ENCODE measurements around the gene TEX52. TPM values are rescaled to one million over a fixed set of nuclear protein-coding genes. Genes with fewer than 3 reads are reported as not detected.

The TEX52 gene
- total RNA-seq, 1 experiment from 2014 or later = 0.34 TPM

DNA sequence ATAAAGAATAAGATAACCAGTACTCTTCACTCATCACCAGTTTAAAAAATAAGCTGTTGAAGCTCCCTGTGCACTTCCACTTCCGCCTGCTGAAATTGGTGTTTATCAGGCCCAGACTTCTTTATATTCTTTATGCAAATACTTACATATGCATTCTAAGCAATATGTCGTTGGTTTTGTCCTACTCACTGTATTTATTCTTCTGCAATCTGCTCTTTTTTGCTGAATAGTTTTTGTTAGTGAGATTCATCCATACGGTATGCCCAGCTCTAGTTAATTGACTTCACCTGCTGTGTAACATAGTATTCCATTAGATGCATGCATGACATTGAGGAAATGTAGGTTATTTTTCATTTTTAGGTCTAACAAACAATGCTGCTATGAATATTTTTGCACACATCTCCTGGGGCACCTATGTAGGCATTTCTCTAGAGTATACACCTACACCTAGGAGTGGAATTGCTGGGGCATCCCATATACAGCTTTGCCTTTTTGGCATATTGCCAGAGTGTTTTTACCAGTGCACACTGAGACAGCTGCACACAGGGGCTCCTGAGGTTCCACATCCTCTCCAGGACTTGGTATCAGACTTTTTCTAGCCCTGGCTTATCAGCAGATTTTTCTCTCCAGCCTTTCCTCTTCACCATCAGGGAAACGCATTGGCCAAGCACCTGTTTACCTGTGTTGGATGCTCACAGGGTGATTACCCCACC is 21.0 kb downstream of the TEX52 start:
- Histone ChIP-seq H3K36me3 (ENCODE audit: control insufficient read depth, insufficient read depth, low read length) (no peaks in the 10 kb centered on the region), H3K27me3 (replicated peaks; ENCODE audit: control insufficient read depth, insufficient read depth, low read length) (no peaks in the 10 kb centered on the region), H3K9me3 (no peaks in the 10 kb centered on the region; the same call in 1 of the 2 replicates), H3K4me1 (no peaks in the 10 kb centered on the region), H3K4me3 (ENCODE audit: low read depth, low read length) (no peak overlapping the region)
- ChIA-PET POLR2A (no interaction called here), CTCF (interaction anchor here (1.1 kb wide), 1 partner anchor 198 kb away, joined by 3 read pairs; no protein-coding TSS in a partner anchor)
- no peaks in the 10 kb centered on the region for H3K4me1 Mint-ChIP-seq (ENCODE audit: low read depth, unreplicated experiment)
- TF ChIP-seq, protein P1, sequence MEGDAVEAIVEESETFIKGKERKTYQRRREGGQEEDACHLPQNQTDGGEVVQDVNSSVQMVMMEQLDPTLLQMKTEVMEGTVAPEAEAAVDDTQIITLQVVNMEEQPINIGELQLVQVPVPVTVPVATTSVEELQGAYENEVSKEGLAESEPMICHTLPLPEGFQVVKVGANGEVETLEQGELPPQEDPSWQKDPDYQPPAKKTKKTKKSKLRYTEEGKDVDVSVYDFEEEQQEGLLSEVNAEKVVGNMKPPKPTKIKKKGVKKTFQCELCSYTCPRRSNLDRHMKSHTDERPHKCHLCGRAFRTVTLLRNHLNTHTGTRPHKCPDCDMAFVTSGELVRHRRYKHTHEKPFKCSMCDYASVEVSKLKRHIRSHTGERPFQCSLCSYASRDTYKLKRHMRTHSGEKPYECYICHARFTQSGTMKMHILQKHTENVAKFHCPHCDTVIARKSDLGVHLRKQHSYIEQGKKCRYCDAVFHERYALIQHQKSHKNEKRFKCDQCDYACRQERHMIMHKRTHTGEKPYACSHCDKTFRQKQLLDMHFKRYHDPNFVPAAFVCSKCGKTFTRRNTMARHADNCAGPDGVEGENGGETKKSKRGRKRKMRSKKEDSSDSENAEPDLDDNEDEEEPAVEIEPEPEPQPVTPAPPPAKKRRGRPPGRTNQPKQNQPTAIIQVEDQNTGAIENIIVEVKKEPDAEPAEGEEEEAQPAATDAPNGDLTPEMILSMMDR (IDR thresholded peaks at IDR 0.05; ENCODE audit: insufficient read depth in 1 of 2, low read depth in 1 of 2, low read length in 1 of 2, severe bottlenecking in 1 of 2, unreplicated experiment in 1 of 2) = no peak
- H3K27me3 Mint-ChIP-seq (ENCODE audit: insufficient read depth, unreplicated experiment) = peaks cover 5% of the 10 kb centered on the region
- no peak for DNase-seq
- no TSS peak for BruUV-seq (replicated peaks)
- peaks cover 5% of the 10 kb centered on the region for H3K36me3 Mint-ChIP-seq (ENCODE audit: insufficient read depth, unreplicated experiment)
- H3K9me3 Mint-ChIP-seq (ENCODE audit: unreplicated experiment) = no peaks in the 10 kb centered on the region
- H3K27ac Mint-ChIP-seq (ENCODE audit: unreplicated experiment) = no peak overlapping the region
- intact Hi-C loops (cut with micrococcal nuclease; ENCODE audit: unreplicated experiment) = no loop called here
- H3K4me3 Mint-ChIP-seq (ENCODE audit: unreplicated experiment) = no peak overlapping the region

DNA sequence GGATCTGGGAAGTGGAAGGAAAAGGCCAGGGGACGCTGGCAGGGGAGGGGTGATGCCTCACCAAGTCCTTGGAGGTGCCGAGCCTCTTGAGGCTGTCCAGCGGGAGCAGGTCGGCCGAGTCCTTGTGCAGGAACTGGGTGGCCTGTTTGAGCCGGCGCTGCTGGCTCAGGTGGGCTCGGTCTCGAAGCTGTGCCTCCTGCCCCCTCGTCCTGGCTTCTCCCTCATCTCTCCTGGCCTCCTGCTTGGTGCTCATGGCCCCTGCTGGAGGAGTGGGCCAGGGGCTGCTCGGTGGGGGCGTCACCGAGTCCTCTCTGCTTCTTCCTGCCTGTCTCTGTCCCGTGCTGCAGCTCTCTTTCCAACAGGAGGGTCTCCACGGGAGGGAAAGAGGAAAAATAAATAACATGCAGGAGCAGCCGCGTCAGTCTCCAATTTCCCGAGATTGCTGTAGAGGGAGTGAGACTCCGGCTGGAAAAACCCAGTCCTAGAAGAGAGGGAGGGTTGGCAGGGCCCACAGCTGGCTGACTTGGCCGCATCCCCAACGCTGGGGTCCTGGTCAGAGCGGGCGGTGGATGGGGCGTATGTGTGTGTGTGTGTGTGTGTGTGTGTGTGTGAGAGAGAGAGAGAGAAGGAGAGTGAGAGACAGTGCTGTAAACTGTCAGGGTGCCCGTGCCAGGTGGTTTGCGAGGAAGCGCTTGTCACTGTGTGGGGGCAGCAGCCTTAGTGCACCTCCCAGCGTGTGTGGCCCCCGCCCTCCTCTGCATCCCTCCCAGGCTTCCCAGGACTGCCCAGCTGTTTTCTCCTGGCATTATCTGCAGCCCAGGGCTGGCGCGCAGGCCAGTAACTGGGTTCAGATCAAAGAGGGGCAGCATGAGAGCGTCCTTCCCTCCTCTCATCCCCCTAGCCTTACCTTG is 22.0 kb downstream of the TEX52 start, which contains the start of gene NRIP2:
TSS of gene NRIP2 (minus strand) at position 455 of the 911 bp plus-strand sequence. CDS start at position 403, 52 bp downstream.
- ChIA-PET POLR2A (no interaction called here), CTCF (no interaction called here)
- H3K9me3 Mint-ChIP-seq (ENCODE audit: unreplicated experiment) = no peaks in the 10 kb centered on the region
- no peaks in the 10 kb centered on the region for H3K4me1 Mint-ChIP-seq (ENCODE audit: low read depth, unreplicated experiment)
- Histone ChIP-seq H3K27me3 (replicated peaks; ENCODE audit: control insufficient read depth, insufficient read depth, low read length) (no peaks in the 10 kb centered on the region), H3K4me3 (ENCODE audit: low read depth, low read length) (no peak within 1 kb of the TSS), H3K4me1 (no peaks in the 10 kb centered on the region), H3K36me3 (ENCODE audit: control insufficient read depth, insufficient read depth, low read length) (no peaks in the 10 kb centered on the region), H3K9me3 (no peaks in the 10 kb centered on the region; the same call in 1 of the 2 replicates)
- BruUV-seq (replicated peaks) = no TSS peak
- H3K27ac Mint-ChIP-seq (ENCODE audit: unreplicated experiment) = no peak within 1 kb of the TSS
- intact Hi-C loops (cut with micrococcal nuclease; ENCODE audit: unreplicated experiment) = no loop called here
- no peak within 1 kb of the TSS for H3K4me3 Mint-ChIP-seq (ENCODE audit: unreplicated experiment)
- H3K36me3 Mint-ChIP-seq (ENCODE audit: insufficient read depth, unreplicated experiment) = peaks cover 10% of the 10 kb centered on the region
- peaks cover 5% of the 10 kb centered on the region for H3K27me3 Mint-ChIP-seq (ENCODE audit: insufficient read depth, unreplicated experiment)
- no peak for DNase-seq
- TF ChIP-seq, protein P1 (IDR thresholded peaks at IDR 0.05; ENCODE audit: insufficient read depth in 1 of 2, low read depth in 1 of 2, low read length in 1 of 2, severe bottlenecking in 1 of 2, unreplicated experiment in 1 of 2) = no peak

DNA sequence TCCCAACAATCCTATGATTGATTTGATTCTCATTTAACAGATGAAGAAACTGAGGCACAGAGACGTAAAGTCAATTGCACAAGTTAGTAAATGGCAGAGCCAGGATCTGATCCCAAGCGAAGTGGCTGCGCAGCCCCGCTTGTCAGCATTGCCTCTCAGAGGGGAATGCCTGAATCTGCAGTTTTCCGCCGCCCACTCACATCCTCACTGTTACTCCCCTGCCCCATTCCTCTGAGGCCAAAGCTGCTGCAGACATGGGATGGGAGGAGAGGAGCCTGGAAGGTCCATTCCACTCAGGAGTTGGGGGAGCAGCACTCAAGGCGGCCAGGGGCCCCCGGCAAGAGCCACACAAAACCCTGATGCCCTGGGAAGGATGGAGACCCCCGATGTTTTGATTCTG is 23.0 kb downstream of the TEX52 start:
- no peak overlapping the region for H3K27ac Mint-ChIP-seq (ENCODE audit: unreplicated experiment)
- POLR2A ChIA-PET = interaction anchor here (0.6 to 1.2 kb wide), 2 partner anchors 20 to 120 kb away, joined by 5 to 13 read pairs; no protein-coding TSS in a partner anchor
- H3K9me3 Mint-ChIP-seq (ENCODE audit: unreplicated experiment) = no peaks in the 10 kb centered on the region

More for the DNA sequence above, 23.0 kb downstream of the TEX52 start:
- BruUV-seq (replicated peaks) = no TSS peak
- Mint-ChIP-seq H3K36me3 (ENCODE audit: insufficient read depth, unreplicated experiment) (peaks cover 10% of the 10 kb centered on the region), H3K4me3 (ENCODE audit: unreplicated experiment) (no peak overlapping the region), H3K4me1 (ENCODE audit: low read depth, unreplicated experiment) (no peaks in the 10 kb centered on the region), H3K27me3 (ENCODE audit: insufficient read depth, unreplicated experiment) (peaks cover 5% of the 10 kb centered on the region)
- intact Hi-C loops (cut with micrococcal nuclease; ENCODE audit: unreplicated experiment) = no loop called here
- Histone ChIP-seq H3K27me3 (replicated peaks; ENCODE audit: control insufficient read depth, insufficient read depth, low read length) (no peaks in the 10 kb centered on the region), H3K4me3 (ENCODE audit: low read depth, low read length) (no peak overlapping the region), H3K36me3 (ENCODE audit: control insufficient read depth, insufficient read depth, low read length) (no peaks in the 10 kb centered on the region), H3K4me1 (no peaks in the 10 kb centered on the region), H3K9me3 (no peaks in the 10 kb centered on the region)
- CTCF ChIA-PET = interaction anchor here (0.8 to 1.7 kb wide), 2 partner anchors 12 to 52 kb away, joined by 3 to 10 read pairs; no protein-coding TSS in a partner anchor
- TF ChIP-seq, protein P1 (IDR thresholded peaks at IDR 0.05; ENCODE audit: insufficient read depth in 1 of 2, low read depth in 1 of 2, low read length in 1 of 2, severe bottlenecking in 1 of 2, unreplicated experiment in 1 of 2) = no peak
- DNase-seq = no peak
